Umbilical cord (tissue), 2 donors: Measurements from ENCODE around the gene DOCK2. TPM values are rescaled to one million over a fixed set of nuclear protein-coding genes. Genes with fewer than 3 reads are reported as not detected.
A peak's percentile ranks its signal among the peaks of the same experiment; 100 is the strongest.

Experiments used
- DNase-seq: peaks from one replicate; pipeline ENCODE4 v3.0.0-alpha.2; 2015; ENCODE audit warnings: low spot score
- total RNA-seq: library from RNA; depleted of rRNA; stranded (reverse); fragments of >200 nt; gene quantifications from one replicate; pipeline ENCODE4 v1.2.3, GENCODE V29; 2014; ENCODE audit warnings: low replicate concordance; ENCODE audit not compliant: insufficient read depth

DOCK2 gene
- total RNA-seq, 1 donor from 2014 or later = 72.5 TPM

DNA sequence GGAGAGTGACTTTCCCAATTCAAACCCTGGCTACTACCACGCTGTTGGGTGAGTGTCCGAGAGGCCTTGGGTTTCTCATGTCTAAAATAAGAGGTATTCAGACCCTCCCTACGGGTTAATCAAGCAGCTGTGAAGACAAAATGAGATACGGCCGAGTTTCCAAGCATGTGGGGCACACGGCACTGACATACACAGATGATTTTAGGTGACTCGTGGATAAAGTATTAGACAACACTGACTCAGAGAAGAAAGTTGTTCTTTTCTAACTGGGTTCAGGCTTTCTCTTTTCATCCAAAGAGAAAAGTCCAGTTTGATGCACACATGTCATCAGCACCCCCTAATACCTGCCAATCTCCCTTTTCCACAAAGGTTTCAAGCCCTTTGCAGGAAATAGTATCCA lies 484.2 kb downstream of the DOCK2 start:
- DNase-seq = no peak

- no peak for DNase-seq
Measured at GRCh38 chr5:170126061-170126460, 489.0 kb downstream of the DOCK2 start.

GRCh38 chr5:170126626-170127025 lies 489.6 kb downstream of the DOCK2 start:
- DNase-seq = no peak

DNA sequence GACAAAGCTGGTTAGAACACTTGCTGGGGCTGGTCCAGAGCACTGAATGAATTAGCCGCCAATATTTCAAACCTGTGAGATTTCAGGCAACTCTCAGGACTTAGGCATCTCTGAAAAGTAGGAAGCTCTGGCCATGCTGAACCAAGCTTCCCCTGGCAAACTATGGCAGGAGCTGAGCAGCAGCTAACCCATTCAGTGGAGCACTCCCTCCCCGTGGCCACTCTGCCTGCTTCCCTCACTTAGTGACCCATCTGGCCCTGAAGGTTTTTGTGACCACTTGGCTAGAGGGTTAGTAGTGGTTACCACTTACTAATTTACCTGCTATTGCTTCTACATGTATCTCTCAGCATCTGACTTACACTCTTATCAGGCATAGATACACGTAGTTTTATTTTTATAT lies 494.2 kb downstream of the DOCK2 start:
- DNase-seq = no peak

- DNase-seq = peak; percentile 76
Measured at GRCh38 chr5:170132269-170132975, 495.3 kb downstream of the DOCK2 start.

Other genes starting within 250 kb of the DOCK2 start
- 35.4 TPM for gene SPDL1, start 53.5 kb upstream of the DOCK2 start, total RNA-seq